ENCODE measurements around the gene EP400.

EP400 gene

GRCh38 chr12:131911851-131912477 is 37.8 kb upstream of the EP400 start:
- no peak for DNase-seq

- no peak for DNase-seq
Observed at GRCh38 chr12:131912518-131913274, 37.0 kb upstream of the EP400 start.

- no peak for DNase-seq
Observed at GRCh38 chr12:131913666-131914065, 36.1 kb upstream of the EP400 start.

GRCh38 chr12:131914179-131914702 is 35.5 kb upstream of the EP400 start:
- no peak for DNase-seq

GRCh38 chr12:131915000-131915689 is 34.6 kb upstream of the EP400 start:
- DNase-seq = no peak

- no peak for DNase-seq
Observed at GRCh38 chr12:131915823-131916222, 33.9 kb upstream of the EP400 start.

- no peak for DNase-seq
Observed at GRCh38 chr12:131916306-131917138, 33.2 kb upstream of the EP400 start.

- no peak for DNase-seq
Observed at GRCh38 chr12:131917139-131917710, 32.5 kb upstream of the EP400 start.

GRCh38 chr12:131917711-131918306 is 31.9 kb upstream of the EP400 start:
- DNase-seq = no peak

- DNase-seq = no peak
Observed at GRCh38 chr12:131918311-131919050, 31.3 kb upstream of the EP400 start.

GRCh38 chr12:131919051-131919347 is 30.7 kb upstream of the EP400 start:
- no peak for DNase-seq

- no peak for DNase-seq
Observed at GRCh38 chr12:131919366-131920156, 30.2 kb upstream of the EP400 start.

- DNase-seq = no peak
Observed at GRCh38 chr12:131920157-131920508, 29.6 kb upstream of the EP400 start.

GRCh38 chr12:131920902-131921840 is 28.6 kb upstream of the EP400 start:
- no peak for DNase-seq

- no peak for DNase-seq
Observed at GRCh38 chr12:131921866-131922769, 27.6 kb upstream of the EP400 start.

GRCh38 chr12:131922772-131923171 is 27.0 kb upstream of the EP400 start:
- DNase-seq = no peak

- DNase-seq = no peak
Observed at GRCh38 chr12:131923260-131923659, 26.5 kb upstream of the EP400 start.

Measured in stimulated activated CD4-positive, alpha-beta T cell treated with anti-CD3 and anti-CD28 coated beads, Interleukin-12 subunit alpha, Interleukin-12 subunit beta, amount 100 ng/mL, for 4 hours (primary cell).